Transverse colon (tissue), 4 donors: ENCODE measurements around the gene TBC1D16. TPM values are rescaled to one million over a fixed set of nuclear protein-coding genes. Genes with fewer than 3 reads are reported as not detected.

Experiments
- DNase-seq: peaks from one replicate; pipeline ENCODE4 v3.0.0-alpha.2; 2019
- H3K27ac ChIP-seq, 4 donors: fragments of 200-600 bp; sonication (generic); 2 replicates each; pipeline ENCODE4 v1.5.1; 2016 to 2018; ENCODE audit warnings: inconsistent platforms in 4 of 4
- H3K27me3 ChIP-seq: fragments of 200-600 bp; sonication (generic); 2 replicates; pipeline ENCODE4 v1.5.1; 2017; ENCODE audit warnings: inconsistent platforms
- H3K36me3 ChIP-seq, 4 donors: fragments of 200-600 bp; sonication (generic); 2 replicates each; pipeline ENCODE4 v1.5.1; 2017 to 2019; ENCODE audit warnings: inconsistent platforms in 4 of 4
- H3K4me1 ChIP-seq, 4 donors: fragments of 200-600 bp; sonication (generic); 2 replicates each; pipeline ENCODE4 v1.5.1; 2017 to 2020; ENCODE audit warnings: inconsistent platforms in 4 of 4
- H3K4me3 ChIP-seq, 4 donors: fragments of 200-600 bp; sonication (generic); 1 replicate in 1 of 4; 2 replicates in 3 of 4; pipeline versions ENCODE4 v1.5.1 to v1.6.1; 2017 to 2019; ENCODE audit warnings: inconsistent platforms in 4 of 4
- H3K9me3 ChIP-seq, 2 donors: fragments of 200-600 bp; sonication (generic); 2 replicates each; pipeline ENCODE4 v1.5.1; 2017 to 2019; ENCODE audit warnings: inconsistent platforms in 2 of 2
- CTCF ChIP-seq, 5 experiments: fragments of 200-600 bp in 3 of 5; fragments of 450-650 bp in 2 of 5; sonication (generic) in 3 of 5; IDR thresholded peaks; 1 replicate in 2 of 5; 2 replicates in 3 of 5; pipeline ENCODE4 v1.5.1; 2016 to 2017; ENCODE audit warnings: antibody characterized with exemption in 5 of 5, inconsistent platforms in 3 of 5, mild to moderate bottlenecking in 2 of 5, moderate library complexity in 1 of 5
- EP300 ChIP-seq: sonication (generic); formaldehyde crosslinking; IDR thresholded peaks from one replicate; pipeline ENCODE4 v1.6.1; 2017; ENCODE audit warnings: antibody characterized with exemption, low read depth
- POLR2A ChIP-seq: fragments of 450-650 bp; IDR thresholded peaks from one replicate; pipeline ENCODE4 v1.6.1; 2016; ENCODE audit warnings: antibody characterized with exemption, mild to moderate bottlenecking, moderate library complexity
- POLR2AphosphoS5 ChIP-seq, 3 donors: sonication (generic); formaldehyde crosslinking; IDR thresholded peaks; one replicate each; pipeline ENCODE4 v1.6.1; 2016; ENCODE audit warnings: antibody characterized with exemption in 3 of 3
- WGBS, 2 donors: methylation state at CpG; one replicate each; pipeline ENCODE4 v1.1.5; 2018; ENCODE audit warnings: low coverage in 1 of 2; 5-methylcytosine and 5-hydroxymethylcytosine counted together
- in situ Hi-C, 4 donors: fragments of 200-750 bp; cut with MboI; loops; one replicate each; pipeline versions ENCODE4 v1.15.0 to v1.15.1; 2017; ENCODE audit warnings: low sequenced_read_pairs in 3 of 4, low pct_ligation_motif_present in 1 of 4, low pct_unique_long_range_greater_than_20kb in 1 of 4
- intact Hi-C: fragments of 100-400 bp; cut with DNase I; formaldehyde crosslinking; loops from one replicate; pipeline ENCODE4 v1.15.1; 2023; ENCODE audit warnings: low total_unique reads
- total RNA-seq, 4 donors: library from RNA; depleted of rRNA; stranded (reverse); fragments of >200 nt; gene quantifications; one replicate each; pipeline ENCODE4 v1.1.0, GENCODE V29; 2016

TBC1D16 gene
- total RNA-seq, 4 donors from 2014 or later = 12.3 to 22.4 (median 18.1) TPM

GRCh38 chr17:79950306-79950705 is 85.4 kb downstream of the TBC1D16 start:
- TF ChIP-seq CTCF (IDR thresholded peaks at IDR 0.05) (no peak), POLR2A (no peak), POLR2AphosphoS5 (IDR thresholded peaks at IDR 0.05) (no peak), EP300 (no peak)

GRCh38 chr17:79949656-79950209 is 85.9 kb downstream of the TBC1D16 start:
- Histone ChIP-seq H3K9me3 (no peaks in the 10 kb centered on the region), H3K36me3 (no peaks in the 10 kb centered on the region), H3K4me3 (no peak overlapping the region), H3K4me1 (peaks cover 0 to 15% (median 3%) of the 10 kb centered on the region in 4 donors), H3K27me3 (no peaks in the 10 kb centered on the region), H3K27ac (no peak overlapping the region)
- 79 to 92% methylated on average over 6 to 27 of the region's 27 CpGs for WGBS, 2 donors
- intact Hi-C loops (no loop called here), in situ Hi-C loops (no loop called here)
- no peak for TF ChIP-seq POLR2A
- no peak for TF ChIP-seq POLR2AphosphoS5 (IDR thresholded peaks at IDR 0.05)
- TF ChIP-seq CTCF (IDR thresholded peaks at IDR 0.05) = no peak
- no peak for TF ChIP-seq EP300
- DNase-seq = no peak

More at GRCh38 chr17:79950306-79950705, 85.4 kb downstream of the TBC1D16 start:
- Histone ChIP-seq H3K27me3 (no peaks in the 10 kb centered on the region), H3K27ac (no peak overlapping the region), H3K4me1 (peaks cover 0 to 15% (median 3%) of the 10 kb centered on the region in 4 donors), H3K4me3 (no peak overlapping the region), H3K9me3 (no peaks in the 10 kb centered on the region), H3K36me3 (no peaks in the 10 kb centered on the region)
- intact Hi-C loops (no loop called here), in situ Hi-C loops (no loop called here)
- DNase-seq = no peak
- 90 to 92% methylated on average over 7 to 31 of the region's 31 CpGs for WGBS, 2 donors

GRCh38 chr17:79948945-79949655 is 86.6 kb downstream of the TBC1D16 start:
- DNase-seq = no peak

More at GRCh38 chr17:79948945-79949655, 86.6 kb downstream of the TBC1D16 start:
- 80 to 87% methylated on average over 2 to 28 of the region's 29 CpGs for WGBS, 2 donors
- no peak for TF ChIP-seq POLR2A
- no peak for TF ChIP-seq EP300
- TF ChIP-seq CTCF (IDR thresholded peaks at IDR 0.05) = no peak
- TF ChIP-seq POLR2AphosphoS5 (IDR thresholded peaks at IDR 0.05) = no peak
- intact Hi-C loops (no loop called here), in situ Hi-C loops (no loop called here)
- H3K4me3 ChIP-seq = no peak overlapping the region
- no peaks in the 10 kb centered on the region for H3K36me3 ChIP-seq
- no peak overlapping the region for H3K27ac ChIP-seq
- no peaks in the 10 kb centered on the region for H3K9me3 ChIP-seq
- H3K27me3 ChIP-seq = no peaks in the 10 kb centered on the region
- peaks cover 0 to 15% (median 3%) of the 10 kb centered on the region in 4 donors for H3K4me1 ChIP-seq
